ENCODE data around the gene PLA2G5. TPM values are rescaled to one million over a fixed set of nuclear protein-coding genes. Genes with fewer than 3 reads are reported as not detected.
"Not testable (repeated sequence)": the region's sequence is repeated elsewhere in the genome, so short reads cannot be mapped to it uniquely, and the experiment has no call there.

PLA2G5 gene
- total RNA-seq, 1 experiment from 2014 or later = not detected

GRCh38 chr1:20048563-20048962 lies 21.4 kb upstream of the PLA2G5 start:
- no peak for TF ChIP-seq CTCF (IDR thresholded peaks at IDR 0.05; ENCODE audit: insufficient read depth in 1 of 2, low read depth in 1 of 2, low read length in 1 of 2, severe bottlenecking in 1 of 2, unreplicated experiment in 1 of 2)
- H3K27me3 Mint-ChIP-seq (ENCODE audit: insufficient read depth, unreplicated experiment) = no peaks in the 10 kb centered on the region

DNA sequence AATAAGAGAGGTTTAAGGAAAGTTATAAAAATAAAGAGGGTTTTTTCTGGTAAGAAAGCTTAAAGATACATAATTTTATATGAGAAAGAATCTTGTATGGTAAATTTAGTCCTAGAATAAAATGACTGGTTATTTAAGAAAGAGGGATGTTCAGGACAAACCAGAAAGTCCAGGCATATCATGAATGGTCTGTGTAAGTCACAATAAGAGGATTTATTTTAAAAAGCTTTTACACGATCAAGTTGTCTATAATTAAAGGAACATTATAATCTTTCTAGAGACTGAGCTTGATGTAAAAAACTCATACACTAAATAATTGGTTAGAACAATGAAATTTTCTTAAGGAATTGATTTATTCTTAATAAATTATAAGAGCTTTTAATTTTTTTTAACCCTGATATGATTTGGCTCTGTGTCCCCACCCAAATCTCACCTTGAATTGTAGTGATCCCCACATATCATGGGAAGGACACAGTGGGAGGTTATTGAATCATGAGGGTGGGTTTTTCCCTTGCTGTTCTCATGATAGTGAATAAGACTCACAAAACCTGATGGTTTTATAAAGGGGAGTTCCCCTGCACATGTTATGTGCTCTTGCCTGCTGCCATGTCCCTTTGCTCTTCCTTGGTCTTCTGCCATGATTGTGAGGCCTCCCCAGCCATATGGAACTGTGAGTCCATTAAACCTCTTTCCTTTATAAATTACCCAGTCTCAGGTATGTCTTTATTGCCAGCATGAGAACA lies 20.8 kb upstream of the PLA2G5 start:
- H3K27me3 ChIP-seq (replicated peaks; ENCODE audit: control insufficient read depth, insufficient read depth, low read length); H3K9me3 ChIP-seq; H3K27ac Mint-ChIP-seq (ENCODE audit: unreplicated experiment); H3K4me3 ChIP-seq (ENCODE audit: low read depth, low read length); H3K4me1 ChIP-seq; H3K27me3 Mint-ChIP-seq (ENCODE audit: insufficient read depth, unreplicated experiment); POLR2A ChIA-PET; DNase-seq; H3K36me3 ChIP-seq (ENCODE audit: control insufficient read depth, insufficient read depth, low read length); H3K4me1 Mint-ChIP-seq (ENCODE audit: low read depth, unreplicated experiment); CTCF ChIA-PET; intact Hi-C loops (cut with micrococcal nuclease; ENCODE audit: unreplicated experiment); H3K36me3 Mint-ChIP-seq (ENCODE audit: insufficient read depth, unreplicated experiment); BruUV-seq (replicated peaks); H3K4me3 Mint-ChIP-seq (ENCODE audit: unreplicated experiment): not testable (repeated sequence)
- peaks cover 11% of the 10 kb centered on the region for H3K9me3 Mint-ChIP-seq (ENCODE audit: unreplicated experiment)

More at GRCh38 chr1:20048563-20048962, 21.4 kb upstream of the PLA2G5 start:
- DNase-seq = no peak
- ChIA-PET POLR2A (no interaction called here), CTCF (no interaction called here)
- BruUV-seq (replicated peaks) = no TSS peak
- no peak overlapping the region for H3K4me3 Mint-ChIP-seq (ENCODE audit: unreplicated experiment)
- intact Hi-C loops (cut with micrococcal nuclease; ENCODE audit: unreplicated experiment) = no loop called here
- Histone ChIP-seq H3K36me3 (ENCODE audit: control insufficient read depth, insufficient read depth, low read length) (no peaks in the 10 kb centered on the region), H3K4me1 (no peaks in the 10 kb centered on the region), H3K27me3 (replicated peaks; ENCODE audit: control insufficient read depth, insufficient read depth, low read length) (no peaks in the 10 kb centered on the region), H3K9me3 (peaks cover 4% of the 10 kb centered on the region), H3K4me3 (ENCODE audit: low read depth, low read length) (no peak overlapping the region)
- no peak overlapping the region for H3K27ac Mint-ChIP-seq (ENCODE audit: unreplicated experiment)
- no peaks in the 10 kb centered on the region for H3K4me1 Mint-ChIP-seq (ENCODE audit: low read depth, unreplicated experiment)
- H3K9me3 Mint-ChIP-seq (ENCODE audit: unreplicated experiment) = peaks cover 11% of the 10 kb centered on the region
- H3K36me3 Mint-ChIP-seq (ENCODE audit: insufficient read depth, unreplicated experiment) = peaks cover 5% of the 10 kb centered on the region

- DNase-seq = no peak
- Mint-ChIP-seq H3K4me3 (ENCODE audit: unreplicated experiment) (no peak overlapping the region), H3K27ac (ENCODE audit: unreplicated experiment) (no peak overlapping the region), H3K9me3 (ENCODE audit: unreplicated experiment) (peaks cover 11% of the 10 kb centered on the region), H3K4me1 (ENCODE audit: low read depth, unreplicated experiment) (no peaks in the 10 kb centered on the region), H3K27me3 (ENCODE audit: insufficient read depth, unreplicated experiment) (no peaks in the 10 kb centered on the region), H3K36me3 (ENCODE audit: insufficient read depth, unreplicated experiment) (peaks cover 5% of the 10 kb centered on the region)
- Histone ChIP-seq H3K4me3 (ENCODE audit: low read depth, low read length) (no peak overlapping the region), H3K27me3 (replicated peaks; ENCODE audit: control insufficient read depth, insufficient read depth, low read length) (no peaks in the 10 kb centered on the region), H3K9me3 (peaks cover 4% of the 10 kb centered on the region), H3K4me1 (no peaks in the 10 kb centered on the region), H3K36me3 (ENCODE audit: control insufficient read depth, insufficient read depth, low read length) (no peaks in the 10 kb centered on the region)
- TF ChIP-seq CTCF (IDR thresholded peaks at IDR 0.05; ENCODE audit: insufficient read depth in 1 of 2, low read depth in 1 of 2, low read length in 1 of 2, severe bottlenecking in 1 of 2, unreplicated experiment in 1 of 2) = no peak
- ChIA-PET POLR2A (no interaction called here), CTCF (no interaction called here)
- intact Hi-C loops (cut with micrococcal nuclease; ENCODE audit: unreplicated experiment) = no loop called here
- BruUV-seq (replicated peaks) = no TSS peak
These were observed 18.7 kb upstream of the PLA2G5 start for GRCh38 chr1:20051218-20051829.

Data from Caco-2 (cell line).